ENCODE measurements around the gene TRIM14.

TRIM14 gene

GRCh38 chr9:98101868-98102273 lies 17.2 kb downstream of the TRIM14 start:
- no peak overlapping the region for H3K4me3 ChIP-seq (ENCODE audit: low read depth, low read length)
- in situ Hi-C loops (cut with HindIII; ENCODE audit: low sequenced_read_pairs): no loop called here
- no peak for DNase-seq (ENCODE audit: low read depth)
- TF ChIP-seq, protein P1, sequence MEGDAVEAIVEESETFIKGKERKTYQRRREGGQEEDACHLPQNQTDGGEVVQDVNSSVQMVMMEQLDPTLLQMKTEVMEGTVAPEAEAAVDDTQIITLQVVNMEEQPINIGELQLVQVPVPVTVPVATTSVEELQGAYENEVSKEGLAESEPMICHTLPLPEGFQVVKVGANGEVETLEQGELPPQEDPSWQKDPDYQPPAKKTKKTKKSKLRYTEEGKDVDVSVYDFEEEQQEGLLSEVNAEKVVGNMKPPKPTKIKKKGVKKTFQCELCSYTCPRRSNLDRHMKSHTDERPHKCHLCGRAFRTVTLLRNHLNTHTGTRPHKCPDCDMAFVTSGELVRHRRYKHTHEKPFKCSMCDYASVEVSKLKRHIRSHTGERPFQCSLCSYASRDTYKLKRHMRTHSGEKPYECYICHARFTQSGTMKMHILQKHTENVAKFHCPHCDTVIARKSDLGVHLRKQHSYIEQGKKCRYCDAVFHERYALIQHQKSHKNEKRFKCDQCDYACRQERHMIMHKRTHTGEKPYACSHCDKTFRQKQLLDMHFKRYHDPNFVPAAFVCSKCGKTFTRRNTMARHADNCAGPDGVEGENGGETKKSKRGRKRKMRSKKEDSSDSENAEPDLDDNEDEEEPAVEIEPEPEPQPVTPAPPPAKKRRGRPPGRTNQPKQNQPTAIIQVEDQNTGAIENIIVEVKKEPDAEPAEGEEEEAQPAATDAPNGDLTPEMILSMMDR (IDR thresholded peaks at IDR 0.05; ENCODE audit: low read depth, low read length, missing control alignments): no peak

DNA sequence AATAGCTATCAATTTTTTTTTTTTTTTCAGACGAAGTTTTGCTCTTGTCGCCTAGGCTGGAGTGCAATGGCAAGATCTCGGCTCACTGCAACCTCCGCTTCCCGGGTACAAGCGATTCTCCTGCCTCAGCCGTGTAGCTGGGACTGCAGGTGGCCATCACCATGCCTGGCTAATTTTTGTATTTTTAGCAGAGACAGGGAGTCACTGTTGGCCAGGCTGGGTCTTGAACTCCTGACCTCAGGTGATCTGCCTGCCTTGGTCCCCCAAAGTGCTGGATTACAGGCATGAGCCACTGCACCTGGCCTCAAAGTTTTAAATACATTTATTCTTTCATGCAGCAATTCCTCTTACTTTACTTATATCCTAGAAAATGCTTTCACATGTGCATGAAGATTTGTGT lies 17.6 kb downstream of the TRIM14 start:
- in situ Hi-C loops (cut with HindIII; ENCODE audit: low sequenced_read_pairs): no loop called here

GRCh38 chr9:98100456-98100855 lies 18.6 kb downstream of the TRIM14 start:
- in situ Hi-C loops (cut with HindIII; ENCODE audit: low sequenced_read_pairs): no loop called here
- no peak overlapping the region for H3K4me3 ChIP-seq (ENCODE audit: low read depth, low read length)
- no peak for DNase-seq (ENCODE audit: low read depth)
- TF ChIP-seq, protein P1 (IDR thresholded peaks at IDR 0.05; ENCODE audit: low read depth, low read length, missing control alignments): no peak

More for the DNA sequence above, 17.6 kb downstream of the TRIM14 start:
- DNase-seq (ENCODE audit: low read depth): no peak
- no peak overlapping the region for H3K4me3 ChIP-seq (ENCODE audit: low read depth, low read length)
- TF ChIP-seq, protein P1 (IDR thresholded peaks at IDR 0.05; ENCODE audit: low read depth, low read length, missing control alignments): no peak

GRCh38 chr9:98099898-98100297 lies 19.1 kb downstream of the TRIM14 start:
- TF ChIP-seq, protein P1 (IDR thresholded peaks at IDR 0.05; ENCODE audit: low read depth, low read length, missing control alignments): no peak
- in situ Hi-C loops (cut with HindIII; ENCODE audit: low sequenced_read_pairs): no loop called here
- no peak overlapping the region for H3K4me3 ChIP-seq (ENCODE audit: low read depth, low read length)
- DNase-seq (ENCODE audit: low read depth): no peak

DNA sequence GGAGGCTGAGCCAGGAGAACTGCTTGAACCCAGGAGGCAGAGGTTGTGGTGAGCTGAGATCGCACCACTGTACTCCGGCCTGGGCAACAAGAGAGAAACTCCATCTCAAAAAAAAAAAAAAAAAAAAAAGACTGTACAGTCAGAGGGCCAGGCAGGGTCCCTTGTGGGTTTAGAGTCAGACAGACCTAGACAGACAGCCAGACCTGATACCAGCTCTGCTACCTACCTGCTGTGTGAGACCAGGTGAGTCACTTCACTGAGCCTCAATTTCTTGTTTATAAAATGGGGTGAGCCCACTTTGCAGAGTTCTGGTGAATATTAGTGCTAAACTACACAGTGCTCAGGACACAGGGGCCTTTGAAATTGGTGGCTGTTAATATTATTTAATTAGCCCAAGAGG lies 19.7 kb downstream of the TRIM14 start:
- H3K4me3 ChIP-seq (ENCODE audit: low read depth, low read length): no peak overlapping the region
- no peak for DNase-seq (ENCODE audit: low read depth)
- in situ Hi-C loops (cut with HindIII; ENCODE audit: low sequenced_read_pairs): no loop called here
- TF ChIP-seq, protein P1 (IDR thresholded peaks at IDR 0.05; ENCODE audit: low read depth, low read length, missing control alignments): no peak

DNA sequence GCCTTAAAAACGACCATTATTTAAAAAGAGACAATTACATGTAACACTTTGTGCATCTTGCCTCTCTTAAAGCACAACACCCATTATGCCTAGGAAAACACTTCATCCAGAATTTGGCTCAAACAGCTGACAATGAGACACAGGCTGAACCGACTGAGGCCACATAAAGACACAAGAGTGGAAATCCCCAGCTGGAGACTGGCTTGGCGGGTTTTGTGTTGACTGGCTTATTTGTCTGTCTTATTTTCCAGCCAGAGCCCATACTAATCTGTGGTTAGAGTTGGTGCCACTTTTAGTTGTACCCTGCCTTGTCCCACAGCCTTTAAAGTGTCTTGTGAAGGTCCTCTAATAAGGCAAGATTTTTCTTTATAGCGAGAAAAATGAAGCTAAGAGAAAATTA lies 21.2 kb downstream of the TRIM14 start:
- TF ChIP-seq, protein P1 (IDR thresholded peaks at IDR 0.05; ENCODE audit: low read depth, low read length, missing control alignments): no peak

GRCh38 chr9:98096091-98096490 lies 22.9 kb downstream of the TRIM14 start:
- DNase-seq (ENCODE audit: low read depth): no peak
- H3K4me3 ChIP-seq (ENCODE audit: low read depth, low read length): no peak overlapping the region
- in situ Hi-C loops (cut with HindIII; ENCODE audit: low sequenced_read_pairs): no loop called here
- TF ChIP-seq, protein P1 (IDR thresholded peaks at IDR 0.05; ENCODE audit: low read depth, low read length, missing control alignments): no peak

More for the DNA sequence above, 21.2 kb downstream of the TRIM14 start:
- H3K4me3 ChIP-seq (ENCODE audit: low read depth, low read length): no peak overlapping the region
- no peak for DNase-seq (ENCODE audit: low read depth)
- in situ Hi-C loops (cut with HindIII; ENCODE audit: low sequenced_read_pairs): no loop called here

All from astrocyte of the cerebellum (primary cell).